Testis (tissue), 3 donors: ENCODE data around the gene LIMS2. TPM values are rescaled to one million over a fixed set of nuclear protein-coding genes. Genes with fewer than 3 reads are reported as not detected.
A peak's percentile ranks its signal among the peaks of the same experiment; 100 is the strongest.

Source experiments
- DNase-seq: peaks from one replicate; pipeline ENCODE4 v3.0.0-alpha.2; 2019
- H3K27ac ChIP-seq, 2 donors: fragments of 200-600 bp; sonication (generic); one replicate each; pipeline ENCODE4 v1.5.1; 2019
- H3K27me3 ChIP-seq: fragments of 200-600 bp; sonication (generic); one replicate; pipeline ENCODE4 v1.5.1; 2019
- H3K36me3 ChIP-seq: fragments of 200-600 bp; sonication (generic); one replicate; pipeline ENCODE4 v1.5.1; 2017; ENCODE audit warnings: low read depth; ENCODE audit errors: missing control alignments
- H3K4me1 ChIP-seq: fragments of 200-600 bp; sonication (generic); one replicate; pipeline ENCODE4 v1.5.1; 2019
- H3K4me3 ChIP-seq, 2 donors: fragments of 200-600 bp; sonication (generic); one replicate each; pipeline ENCODE4 v1.5.1; 2017 to 2019
- H3K9me3 ChIP-seq: fragments of 200-600 bp; sonication (generic); one replicate; pipeline ENCODE4 v1.5.1; 2017
- CTCF ChIP-seq, 3 experiments: fragments of 450-650 bp in 2 of 3; fragments of 200-600 bp in 1 of 3; sonication (generic) in 1 of 3; IDR thresholded peaks; one replicate each; pipeline ENCODE4 v1.5.1; 2016 to 2019; ENCODE audit warnings: antibody characterized with exemption in 3 of 3, mild to moderate bottlenecking in 2 of 3, moderate library complexity in 1 of 3
- POLR2A ChIP-seq: fragments of 450-650 bp; IDR thresholded peaks from one replicate; pipeline ENCODE4 v1.6.1; 2017; ENCODE audit warnings: antibody characterized with exemption, mild to moderate bottlenecking, moderate library complexity
- WGBS, 2 donors: methylation state at CpG; one replicate each; pipeline ENCODE4 v1.1.5; 2018; 5-methylcytosine and 5-hydroxymethylcytosine counted together
- intact Hi-C: fragments of 100-400 bp; cut with DNase I; formaldehyde crosslinking; loops from one replicate; pipeline ENCODE4 v1.15.1; 2023; ENCODE audit warnings: low total_unique reads
- polyA plus RNA-seq: library from polyadenylated mRNA; stranded (reverse); fragments of 350-450 nt; fragmentation: Illumina TruSeq; extraction: RNeasy Lipid Tissue Mini Kit (QIAGEN cat#74804); gene quantifications from one replicate; pipeline ENCODE4 v1.2.3, GENCODE V29; 2014; ENCODE audit warnings: low read depth, low replicate concordance; ENCODE audit not compliant: insufficient read depth
- total RNA-seq, 2 donors: library from RNA; depleted of rRNA; stranded (reverse); fragments of >200 nt; gene quantifications; one replicate each; pipeline ENCODE4 v1.2.3, GENCODE V29; 2016

LIMS2 gene
- total and polyA plus RNA-seq, 3 donors from 2014 or later, result 19.0 to 23.6 (median 19.3) TPM

- intact Hi-C loops, result no loop called here
- H3K36me3 ChIP-seq, result no peaks in the 10 kb centered on the region
- TF ChIP-seq POLR2A, result no peak
- no peak for TF ChIP-seq CTCF (IDR thresholded peaks at IDR 0.05)
- 32 to 45% methylated on average over 6 to 14 of the region's 14 CpGs for WGBS, 2 donors
- DNase-seq, result peak; percentile 64
- peak overlapping the region in 1 of 2 donors; percentile 25 for H3K27ac ChIP-seq
- no peaks in the 10 kb centered on the region for H3K27me3 ChIP-seq
- peaks cover 28% of the 10 kb centered on the region for H3K4me1 ChIP-seq
- H3K9me3 ChIP-seq, result no peaks in the 10 kb centered on the region
- H3K4me3 ChIP-seq, result no peak overlapping the region
These were observed 14.2 kb downstream of the LIMS2 start for GRCh38 chr2:127661072-127661649.

- intact Hi-C loops, result no loop called here
- H3K27ac ChIP-seq, result peak overlapping the region in 1 of 2 donors; percentile 25
- peaks cover 28% of the 10 kb centered on the region for H3K4me1 ChIP-seq
- 82 to 89% methylated on average over 10 of the region's 10 CpGs for WGBS, 2 donors
- H3K36me3 ChIP-seq, result no peaks in the 10 kb centered on the region
- no peak overlapping the region for H3K4me3 ChIP-seq
- no peaks in the 10 kb centered on the region for H3K27me3 ChIP-seq
- TF ChIP-seq CTCF (IDR thresholded peaks at IDR 0.05) (no peak), POLR2A (no peak)
- H3K9me3 ChIP-seq, result no peaks in the 10 kb centered on the region
- no peak for DNase-seq
These were observed 15.1 kb downstream of the LIMS2 start for GRCh38 chr2:127660291-127660578.

GRCh38 chr2:127659408-127660290, 15.7 kb downstream of the LIMS2 start:
- Histone ChIP-seq H3K4me1 (peaks cover 28% of the 10 kb centered on the region), H3K27ac (peak overlapping the region; percentile 27 to 71), H3K36me3 (no peaks in the 10 kb centered on the region), H3K4me3 (no peak overlapping the region), H3K27me3 (no peaks in the 10 kb centered on the region), H3K9me3 (no peaks in the 10 kb centered on the region)
- 35 to 48% methylated on average over 13 to 14 of the region's 14 CpGs for WGBS, 2 donors
- no peak for DNase-seq
- TF ChIP-seq CTCF (IDR thresholded peaks at IDR 0.05) (no peak), POLR2A (no peak)
- intact Hi-C loops, result no loop called here

- H3K9me3 ChIP-seq, result no peaks in the 10 kb centered on the region
- no peak overlapping the region for H3K4me3 ChIP-seq
- H3K27ac ChIP-seq, result peak overlapping the region; percentile 44 to 71
- H3K4me1 ChIP-seq, result peaks cover 28% of the 10 kb centered on the region
- TF ChIP-seq CTCF (IDR thresholded peaks at IDR 0.05), result no peak
- no peak for TF ChIP-seq POLR2A
- no peaks in the 10 kb centered on the region for H3K27me3 ChIP-seq
- H3K36me3 ChIP-seq, result no peaks in the 10 kb centered on the region
- no peak for DNase-seq
- intact Hi-C loops, result no loop called here
- WGBS, 2 donors, result 79 to 91% methylated on average over 15 to 20 of the region's 20 CpGs
These were observed 16.5 kb downstream of the LIMS2 start for GRCh38 chr2:127658641-127659407.
